Endothelial cell of umbilical vein (primary cell): ENCODE results near the gene STRBP.

Experiments used
- CTCF ChIP-seq, 2 donors: IDR thresholded peaks; 1 replicate in 1 of 2; 2 replicates in 1 of 2; pipeline ENCODE4 v1.5.1; 2011; ENCODE audit warnings: low read length in 2 of 2, mild to moderate bottlenecking in 2 of 2, moderate library complexity in 2 of 2, control low read depth in 1 of 2, inconsistent platforms in 1 of 2, low read depth in 1 of 2; ENCODE audit not compliant: insufficient read depth in 1 of 2; ENCODE audit errors: extremely low read depth in 1 of 2
- MYC ChIP-seq: IDR thresholded peaks from one replicate; pipeline ENCODE4 v1.6.1; 2011; ENCODE audit warnings: mild to moderate bottlenecking, low read depth, low read length
- POLR2A ChIP-seq: IDR thresholded peaks from 2 replicates; pipeline ENCODE4 v1.6.1; 2012; ENCODE audit warnings: low read depth, mild to moderate bottlenecking, control low read depth, low read length

- TF ChIP-seq POLR2A = no peak
- peak; percentile 6 to 18 for TF ChIP-seq CTCF (IDR thresholded peaks at IDR 0.05; ENCODE audit: extremely low read depth in 1 of 2, insufficient read depth in 1 of 2, low read depth in 1 of 2, low read length in 2 of 2)
- no peak for TF ChIP-seq MYC
These were observed 165.8 kb downstream of the STRBP start for GRCh38 chr9:123102375-123103113.
